IMR-90 (cell line): ENCODE results near the gene RPAIN. TPM values are rescaled to one million over a fixed set of nuclear protein-coding genes. Genes with fewer than 3 reads are reported as not detected.

Experiments used
- ATAC-seq: fragments of 200-7000 bp; cut with Tn5 transposase; 2 replicates; pipeline ENCODE4 v1.9.1; 2020; ENCODE audit warnings: low read depth, mild to moderate bottlenecking, moderate library complexity
- BruUV-seq: library from RNA; stranded (reverse); fragments of 400-500 nt; replicated peaks from 2 replicates; lab custom pipeline; 2021; lab: Mats Ljungman, UMichigan
- CTCF ChIA-PET: fragments of 300-600 bp; formaldehyde crosslinking; extraction: SDS; loops from one replicate; lab custom pipeline; 2021; ENCODE audit warnings: antibody characterized with exemption; lab: Yijun Ruan, JAX
- POLR2A ChIA-PET: fragments of 300-600 bp; sonication (Branson Sonifier 250); formaldehyde crosslinking; loops from one replicate; lab custom pipeline; 2022; ENCODE audit warnings: antibody characterized with exemption; ENCODE audit not compliant: unreplicated experiment; lab: Charles Lee
- DNase-seq: peaks from one replicate; pipeline ENCODE4 v3.0.0; 2013
- H2AFZ ChIP-seq: replicated peaks from 2 replicates; pipeline ENCODE3; 2013; ENCODE audit warnings: low read length, mild to moderate bottlenecking; ENCODE audit not compliant: poor library complexity
- H2AK5ac ChIP-seq: 2 replicates; pipeline ENCODE4 v1.6.1; 2013; ENCODE audit warnings: low read depth, low read length, inconsistent platforms
- H2AK9ac ChIP-seq: replicated peaks from 2 replicates; pipeline ENCODE3; 2013; ENCODE audit warnings: mild to moderate bottlenecking, low read depth, low read length, moderate library complexity; ENCODE audit not compliant: poor library complexity
- H2BK120ac ChIP-seq: 2 replicates; pipeline ENCODE4 v1.6.1; 2013; ENCODE audit warnings: low read depth, low read length, inconsistent platforms
- H2BK15ac ChIP-seq: 3 replicates; pipeline ENCODE4 v1.6.1; 2013; ENCODE audit warnings: low read depth, low read length, inconsistent platforms
- H2BK20ac ChIP-seq: 2 replicates; pipeline ENCODE4 v1.6.1; 2013; ENCODE audit warnings: low read depth, mild to moderate bottlenecking, inconsistent platforms, low read length, moderate library complexity
- H2BK5ac ChIP-seq: 2 replicates; pipeline ENCODE4 v1.6.1; 2013; ENCODE audit warnings: mild to moderate bottlenecking, low read depth, low read length, inconsistent platforms; ENCODE audit not compliant: poor library complexity, severe bottlenecking
- H3K14ac ChIP-seq: replicated peaks from 2 replicates; pipeline ENCODE4 v1.6.1; 2013; ENCODE audit warnings: low read depth, low read length, inconsistent platforms
- H3K18ac ChIP-seq: 2 replicates; pipeline ENCODE4 v1.6.1; 2013; ENCODE audit warnings: low read depth, low read length, control low read depth
- H3K23ac ChIP-seq: 2 replicates; pipeline ENCODE4 v1.6.1; 2013; ENCODE audit warnings: low read depth, low read length, inconsistent platforms
- H3K27ac ChIP-seq: 2 replicates; pipeline ENCODE4 v1.5.1; 2013; ENCODE audit warnings: mild to moderate bottlenecking, control low read depth, low read length; ENCODE audit not compliant: insufficient read depth
- H3K27me3 ChIP-seq: 2 replicates; pipeline ENCODE4 v1.6.1; 2013; ENCODE audit warnings: low read length; ENCODE audit not compliant: control insufficient read depth, insufficient read depth
- H3K36me3 ChIP-seq: 2 replicates; pipeline ENCODE4 v1.6.1; 2013; ENCODE audit warnings: low read length, mixed read lengths; ENCODE audit not compliant: control insufficient read depth, insufficient read depth
- H3K4ac ChIP-seq: 2 replicates; pipeline ENCODE4 v1.6.1; 2013; ENCODE audit warnings: low read depth, low read length, inconsistent platforms
- H3K4me1 ChIP-seq: 2 replicates; pipeline ENCODE4 v1.6.1; 2013; ENCODE audit warnings: low read length, mixed read lengths; ENCODE audit not compliant: control insufficient read depth, insufficient read depth
- H3K4me2 ChIP-seq: 2 replicates; pipeline ENCODE4 v1.6.1; 2013; ENCODE audit warnings: low read depth, mild to moderate bottlenecking, control low read depth, low read length, moderate library complexity
- H3K4me3 ChIP-seq: 2 replicates; pipeline ENCODE4 v1.5.1; 2013; ENCODE audit warnings: low read depth, mild to moderate bottlenecking, control low read depth, low read length, moderate library complexity; ENCODE audit not compliant: insufficient read depth
- H3K56ac ChIP-seq: 2 replicates; pipeline ENCODE4 v1.6.1; 2013; ENCODE audit warnings: low read length, inconsistent platforms; ENCODE audit not compliant: insufficient read depth; ENCODE audit errors: extremely low read depth
- H3K79me1 ChIP-seq, 2 experiments: 2 replicates each; pipeline ENCODE4 v1.6.1; 2013; ENCODE audit warnings: low read length in 2 of 2, inconsistent platforms in 1 of 2, low read depth in 1 of 2
- H3K9ac ChIP-seq: 2 replicates; pipeline ENCODE4 v1.6.1; 2013; ENCODE audit warnings: low read depth, low read length, control low read depth
- H3K9me1 ChIP-seq: 2 replicates; pipeline ENCODE4 v1.6.1; 2013; ENCODE audit warnings: low read length, inconsistent platforms; ENCODE audit not compliant: insufficient read depth
- H3K9me3 ChIP-seq: 2 replicates; pipeline ENCODE4 v1.6.1; 2013; ENCODE audit warnings: low read length; ENCODE audit not compliant: control insufficient read depth, insufficient read depth
- H4K20me1 ChIP-seq: 2 replicates; pipeline ENCODE4 v1.6.1; 2013; ENCODE audit warnings: low read length, inconsistent platforms; ENCODE audit not compliant: insufficient read depth
- H4K5ac ChIP-seq: 2 replicates; pipeline ENCODE4 v1.6.1; 2013; ENCODE audit warnings: mild to moderate bottlenecking, low read depth, low read length, control low read depth
- H4K8ac ChIP-seq, 2 experiments: 2 replicates each; pipeline ENCODE4 v1.6.1; 2013; ENCODE audit warnings: low read depth in 2 of 2, low read length in 2 of 2, control low read depth in 1 of 2, inconsistent platforms in 1 of 2
- H4K91ac ChIP-seq: 2 replicates; pipeline ENCODE4 v1.6.1; 2013; ENCODE audit warnings: low read depth, low read length, inconsistent platforms; ENCODE audit not compliant: insufficient read depth
- CEBPB ChIP-seq: IDR thresholded peaks from 2 replicates; pipeline ENCODE4 v1.6.1; 2012; ENCODE audit warnings: low read depth, low read length, improper control_type of control experiment
- CHD1 ChIP-seq: IDR thresholded peaks from 2 replicates; pipeline ENCODE4 v1.6.1; 2012; ENCODE audit warnings: low read depth, low read length, improper control_type of control experiment
- FOS ChIP-seq: fragments of 150-350 bp; IDR thresholded peaks from 2 replicates; pipeline ENCODE4 v1.6.1; 2016; ENCODE audit warnings: low read depth, low read length
- MAZ ChIP-seq: IDR thresholded peaks from 2 replicates; pipeline ENCODE4 v1.6.1; 2012; ENCODE audit warnings: low read depth, mild to moderate bottlenecking, low read length, improper control_type of control experiment, moderate library complexity, borderline replicate concordance
- RFX5 ChIP-seq: IDR thresholded peaks from 2 replicates; pipeline ENCODE4 v1.8.0; 2012; ENCODE audit warnings: low read depth, mild to moderate bottlenecking, low read length, moderate library complexity
- WGBS, 2 experiments: methylation state at CpG; one replicate each; pipeline versions ENCODE4 v1.1.5 to v1.1.7; 2013; ENCODE audit warnings: missing lambda C conversion rate in 2 of 2; ENCODE audit not compliant: insufficient read length in 1 of 2; ENCODE audit errors: extremely low coverage in 2 of 2; 5-methylcytosine and 5-hydroxymethylcytosine counted together
- dilution Hi-C: fragments of 300-500 bp; cut with HindIII; formaldehyde crosslinking; loops from one replicate; pipeline ENCODE4 v1.14.3; 2018; ENCODE audit warnings: low sequenced_read_pairs; ENCODE audit not compliant: unreplicated experiment
- in situ Hi-C: fragments of 300-500 bp; cut with MboI; formaldehyde crosslinking; loops from 3 replicates; pipeline ENCODE4 v1.14.3; 2019; ENCODE audit warnings: low sequenced_read_pairs, inconsistent platforms, mixed read lengths
- intact Hi-C: fragments of 100-400 bp; cut with micrococcal nuclease; formaldehyde crosslinking; loops from 2 replicates; pipeline ENCODE4 v1.10.0; 2022
- polyA plus RNA-seq, 3 experiments: library from polyadenylated mRNA; depleted of rRNA; stranded (reverse); fragments of >200 nt; gene quantifications; 2 replicates each; pipeline ENCODE4 v1.2.3, GENCODE V29; 2012; ENCODE audit warnings: low replicate concordance in 1 of 3
- total RNA-seq: library from RNA; depleted of rRNA; stranded (reverse); fragments of >200 nt; gene quantifications from 2 replicates; pipeline ENCODE4 v1.2.3, GENCODE V29; 2012
- TF ChIP-seq, protein P1 (sequence below): fragments of 150-350 bp; IDR thresholded peaks from 2 replicates; pipeline ENCODE4 v1.6.1; 2016; ENCODE audit warnings: low read depth, mild to moderate bottlenecking, low read length, moderate library complexity, borderline replicate concordance
- TF ChIP-seq, protein P2 (sequence below): fragments of 150-350 bp; IDR thresholded peaks from 2 replicates; pipeline ENCODE4 v1.6.1; 2017; ENCODE audit warnings: mild to moderate bottlenecking, antibody characterized with exemption, low read length, low read depth

The RPAIN gene
- total and polyA plus RNA-seq, 2 of the 4 experiments (the other 2 are of a cell fraction), result 28.7 to 34.9 TPM

DNA sequence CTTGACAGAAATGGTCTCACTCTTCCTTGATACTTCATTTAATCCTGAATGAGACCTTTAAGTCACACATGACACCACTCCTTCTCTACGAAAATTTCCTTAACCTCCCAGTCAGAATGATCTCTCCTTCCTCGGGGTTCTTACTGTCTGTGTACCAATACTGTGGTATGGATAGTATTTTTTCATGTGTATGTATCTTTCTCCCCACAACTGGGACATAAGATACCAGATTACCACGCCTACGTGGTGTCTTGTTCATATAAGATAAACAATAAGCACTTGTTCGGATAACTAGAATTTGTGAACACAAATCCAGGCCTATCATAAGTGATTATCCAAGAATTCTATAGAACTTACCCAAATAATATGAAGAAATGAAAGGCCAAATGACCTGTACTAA lies 11.8 kb upstream of the RPAIN start:
- no peak overlapping the region for H4K8ac ChIP-seq
- in situ Hi-C loops (no loop called here), intact Hi-C loops (no loop called here), dilution Hi-C loops (no loop called here)
- ChIA-PET CTCF (no interaction called here), POLR2A (no interaction called here)
- H4K5ac ChIP-seq, result no peak overlapping the region
- no peak overlapping the region for H2BK20ac ChIP-seq
- no peak overlapping the region for H3K4ac ChIP-seq
- H3K9ac ChIP-seq, result no peak overlapping the region
- H3K4me3 ChIP-seq, result no peak overlapping the region
- no peak for TF ChIP-seq MAZ
- TF ChIP-seq CHD1, result no peak
- TF ChIP-seq, protein P1, sequence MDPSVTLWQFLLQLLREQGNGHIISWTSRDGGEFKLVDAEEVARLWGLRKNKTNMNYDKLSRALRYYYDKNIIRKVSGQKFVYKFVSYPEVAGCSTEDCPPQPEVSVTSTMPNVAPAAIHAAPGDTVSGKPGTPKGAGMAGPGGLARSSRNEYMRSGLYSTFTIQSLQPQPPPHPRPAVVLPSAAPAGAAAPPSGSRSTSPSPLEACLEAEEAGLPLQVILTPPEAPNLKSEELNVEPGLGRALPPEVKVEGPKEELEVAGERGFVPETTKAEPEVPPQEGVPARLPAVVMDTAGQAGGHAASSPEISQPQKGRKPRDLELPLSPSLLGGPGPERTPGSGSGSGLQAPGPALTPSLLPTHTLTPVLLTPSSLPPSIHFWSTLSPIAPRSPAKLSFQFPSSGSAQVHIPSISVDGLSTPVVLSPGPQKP, result no peak
- TF ChIP-seq, protein P2, sequence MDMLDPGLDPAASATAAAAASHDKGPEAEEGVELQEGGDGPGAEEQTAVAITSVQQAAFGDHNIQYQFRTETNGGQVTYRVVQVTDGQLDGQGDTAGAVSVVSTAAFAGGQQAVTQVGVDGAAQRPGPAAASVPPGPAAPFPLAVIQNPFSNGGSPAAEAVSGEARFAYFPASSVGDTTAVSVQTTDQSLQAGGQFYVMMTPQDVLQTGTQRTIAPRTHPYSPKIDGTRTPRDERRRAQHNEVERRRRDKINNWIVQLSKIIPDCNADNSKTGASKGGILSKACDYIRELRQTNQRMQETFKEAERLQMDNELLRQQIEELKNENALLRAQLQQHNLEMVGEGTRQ, result no peak
- TF ChIP-seq RFX5, result no peak
- TF ChIP-seq CEBPB, result no peak
- TF ChIP-seq FOS, result no peak
- H2AK5ac ChIP-seq, result no peak overlapping the region
- peaks cover 4% of the 10 kb centered on the region for H3K4me1 ChIP-seq
- H2AK9ac ChIP-seq, result no peak overlapping the region
- ATAC-seq, result no peak
- no peak overlapping the region for H3K27ac ChIP-seq
- DNase-seq, result no peak
- no peak overlapping the region for H2AFZ ChIP-seq
- H3K36me3 ChIP-seq, result peaks cover 54% of the 10 kb centered on the region
- no peak overlapping the region for H4K91ac ChIP-seq
- no peak overlapping the region for H2BK15ac ChIP-seq
- no peak overlapping the region for H2BK5ac ChIP-seq
- no CpG with 5 or more reads among the region's 5 CpGs for WGBS, 2 experiments
- BruUV-seq, result no TSS peak
- H3K27me3 ChIP-seq, result no peaks in the 10 kb centered on the region
- no peak overlapping the region for H3K23ac ChIP-seq
- peaks cover 11% of the 10 kb centered on the region; the same call in 1 of the 2 replicates for H4K20me1 ChIP-seq
- no peak overlapping the region for H3K18ac ChIP-seq
- H2BK120ac ChIP-seq, result no peak overlapping the region
- H3K9me1 ChIP-seq, result peaks cover 7% of the 10 kb centered on the region
- H3K14ac ChIP-seq, result no peak overlapping the region
- peaks cover 32 to 43% of the 10 kb centered on the region in 2 experiments for H3K79me1 ChIP-seq
- H3K9me3 ChIP-seq, result no peaks in the 10 kb centered on the region
- H3K4me2 ChIP-seq, result no peak overlapping the region
- no peak overlapping the region for H3K56ac ChIP-seq
